ENCODE results near the gene MYO3B.

The MYO3B gene

DNA sequence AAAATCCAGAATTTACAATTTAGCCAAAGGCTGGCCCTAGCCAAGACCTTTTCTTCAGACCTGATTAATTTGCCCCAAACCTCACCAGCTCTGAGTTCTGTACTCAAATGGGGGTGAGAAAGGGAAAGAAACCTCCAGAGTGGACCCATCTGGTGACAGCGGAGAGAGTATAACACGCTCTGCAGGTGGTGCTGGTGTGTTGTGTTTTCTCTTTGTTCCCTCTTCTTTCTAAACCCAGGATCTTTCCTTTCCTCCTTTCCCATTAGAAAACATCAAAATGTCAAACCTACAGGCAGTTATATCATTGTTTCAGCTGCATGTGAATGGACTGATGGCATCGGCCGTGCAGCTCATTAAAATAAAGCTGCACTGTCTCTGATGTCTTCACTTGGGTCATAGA lies 283.9 kb downstream of the MYO3B start:
- Histone ChIP-seq H3K4me3 (ENCODE audit: low read length) (no peak overlapping the region), H3K27me3 (ENCODE audit: control insufficient read depth, low read length) (no peaks in the 10 kb centered on the region), H3F3A (ENCODE audit: control insufficient read depth, insufficient read depth) (no peaks in the 10 kb centered on the region), H3K9me3 (ENCODE audit: control insufficient read depth, insufficient read depth, low read length) (no peaks in the 10 kb centered on the region), H4K20me1 (ENCODE audit: control insufficient read depth, insufficient read depth, low read depth, low read length) (no peaks in the 10 kb centered on the region), H3K79me2 (ENCODE audit: control insufficient read depth, low read length) (no peaks in the 10 kb centered on the region), H3K4me1 (ENCODE audit: control insufficient read depth, low read length) (no peaks in the 10 kb centered on the region), H3K4me2 (ENCODE audit: low read length) (no peak overlapping the region), H3K27ac (ENCODE audit: low read depth, low read length) (no peak overlapping the region), H3K9me2 (replicated peaks; ENCODE audit: control insufficient read depth, low read length) (no peaks in the 10 kb centered on the region), H3K36me3 (ENCODE audit: control insufficient read depth, low read length) (no peaks in the 10 kb centered on the region)
- no peak for TF ChIP-seq EZH2phosphoT487 (IDR thresholded peaks at IDR 0.05; ENCODE audit: borderline replicate concordance, low read length)
- TF ChIP-seq, protein P1, sequence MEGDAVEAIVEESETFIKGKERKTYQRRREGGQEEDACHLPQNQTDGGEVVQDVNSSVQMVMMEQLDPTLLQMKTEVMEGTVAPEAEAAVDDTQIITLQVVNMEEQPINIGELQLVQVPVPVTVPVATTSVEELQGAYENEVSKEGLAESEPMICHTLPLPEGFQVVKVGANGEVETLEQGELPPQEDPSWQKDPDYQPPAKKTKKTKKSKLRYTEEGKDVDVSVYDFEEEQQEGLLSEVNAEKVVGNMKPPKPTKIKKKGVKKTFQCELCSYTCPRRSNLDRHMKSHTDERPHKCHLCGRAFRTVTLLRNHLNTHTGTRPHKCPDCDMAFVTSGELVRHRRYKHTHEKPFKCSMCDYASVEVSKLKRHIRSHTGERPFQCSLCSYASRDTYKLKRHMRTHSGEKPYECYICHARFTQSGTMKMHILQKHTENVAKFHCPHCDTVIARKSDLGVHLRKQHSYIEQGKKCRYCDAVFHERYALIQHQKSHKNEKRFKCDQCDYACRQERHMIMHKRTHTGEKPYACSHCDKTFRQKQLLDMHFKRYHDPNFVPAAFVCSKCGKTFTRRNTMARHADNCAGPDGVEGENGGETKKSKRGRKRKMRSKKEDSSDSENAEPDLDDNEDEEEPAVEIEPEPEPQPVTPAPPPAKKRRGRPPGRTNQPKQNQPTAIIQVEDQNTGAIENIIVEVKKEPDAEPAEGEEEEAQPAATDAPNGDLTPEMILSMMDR (IDR thresholded peaks at IDR 0.05; ENCODE audit: low read depth, low read length, poor library complexity, severe bottlenecking): no peak

DNA sequence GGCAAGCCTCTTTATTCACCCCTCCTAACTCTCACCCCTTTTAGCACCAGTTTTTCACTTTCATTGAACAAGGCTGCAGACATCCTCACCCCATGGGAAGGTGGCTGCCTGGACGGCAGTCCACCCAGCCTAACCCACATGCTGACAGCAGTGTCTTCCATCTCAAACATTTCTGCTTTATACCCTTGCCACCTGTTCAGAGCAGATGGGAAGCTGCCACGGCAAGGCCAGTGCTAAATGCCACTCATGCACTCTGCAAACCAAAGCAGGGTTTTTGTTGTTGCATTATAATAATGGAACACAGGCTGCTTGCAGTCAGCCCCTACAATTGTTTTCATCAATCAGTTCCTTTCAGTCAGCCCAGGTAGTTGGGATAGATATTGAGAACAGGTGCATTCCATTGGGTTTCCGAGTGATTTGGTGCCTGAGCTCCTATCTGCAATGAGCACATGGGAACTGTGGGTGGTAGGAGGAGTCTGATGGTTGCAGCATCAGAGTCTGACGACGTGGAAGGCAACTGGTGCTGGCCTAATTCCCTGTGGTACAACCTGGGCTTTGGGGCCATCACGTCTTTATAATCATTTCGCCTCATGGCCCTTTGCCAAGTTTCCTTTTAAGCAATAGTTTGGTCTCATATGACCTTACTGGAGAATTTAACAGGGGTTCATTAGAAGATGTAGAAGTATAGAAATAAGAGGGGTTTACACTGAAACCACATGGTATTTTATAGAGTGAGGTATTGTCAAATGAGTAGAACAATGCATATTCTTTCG lies 284.7 kb downstream of the MYO3B start:
- Histone ChIP-seq H3K4me2 (ENCODE audit: low read length) (no peak overlapping the region), H3K79me2 (ENCODE audit: control insufficient read depth, low read length) (no peaks in the 10 kb centered on the region), H3K27ac (ENCODE audit: low read depth, low read length) (no peak overlapping the region), H4K20me1 (ENCODE audit: control insufficient read depth, insufficient read depth, low read depth, low read length) (no peaks in the 10 kb centered on the region), H3K4me3 (ENCODE audit: low read length) (no peak overlapping the region), H3K27me3 (ENCODE audit: control insufficient read depth, low read length) (no peaks in the 10 kb centered on the region), H3K4me1 (ENCODE audit: control insufficient read depth, low read length) (no peaks in the 10 kb centered on the region), H3K36me3 (ENCODE audit: control insufficient read depth, low read length) (no peaks in the 10 kb centered on the region), H3F3A (ENCODE audit: control insufficient read depth, insufficient read depth) (no peaks in the 10 kb centered on the region), H3K9me2 (replicated peaks; ENCODE audit: control insufficient read depth, low read length) (no peaks in the 10 kb centered on the region), H3K9me3 (ENCODE audit: control insufficient read depth, insufficient read depth, low read length) (no peaks in the 10 kb centered on the region)
- TF ChIP-seq, protein P1 (IDR thresholded peaks at IDR 0.05; ENCODE audit: low read depth, low read length, poor library complexity, severe bottlenecking): no peak
- TF ChIP-seq EZH2phosphoT487 (IDR thresholded peaks at IDR 0.05; ENCODE audit: borderline replicate concordance, low read length): no peak

DNA sequence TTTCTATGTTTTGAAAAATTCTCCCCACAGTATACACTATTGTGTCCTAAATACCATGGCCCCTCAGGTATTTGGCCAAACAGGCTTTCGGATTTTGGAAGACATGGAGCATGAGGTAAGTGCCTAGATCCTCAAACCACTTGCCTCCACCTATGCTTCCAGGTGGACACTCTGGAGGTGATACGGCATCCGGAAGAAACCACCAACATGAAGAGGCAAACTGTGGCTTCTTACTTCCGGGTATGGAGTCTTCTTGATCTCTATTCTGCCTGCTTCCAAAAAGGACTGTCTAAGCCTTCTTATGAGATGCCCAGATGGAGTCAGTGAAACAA lies 285.2 kb downstream of the MYO3B start:
- Histone ChIP-seq H3K27ac (ENCODE audit: low read depth, low read length) (no peak overlapping the region), H4K20me1 (ENCODE audit: control insufficient read depth, insufficient read depth, low read depth, low read length) (no peaks in the 10 kb centered on the region), H3K36me3 (ENCODE audit: control insufficient read depth, low read length) (no peaks in the 10 kb centered on the region), H3K27me3 (ENCODE audit: control insufficient read depth, low read length) (no peaks in the 10 kb centered on the region), H3K79me2 (ENCODE audit: control insufficient read depth, low read length) (no peaks in the 10 kb centered on the region), H3K4me3 (ENCODE audit: low read length) (no peak overlapping the region), H3K4me2 (ENCODE audit: low read length) (no peak overlapping the region), H3K9me2 (replicated peaks; ENCODE audit: control insufficient read depth, low read length) (no peaks in the 10 kb centered on the region), H3K9me3 (ENCODE audit: control insufficient read depth, insufficient read depth, low read length) (no peaks in the 10 kb centered on the region), H3F3A (ENCODE audit: control insufficient read depth, insufficient read depth) (no peaks in the 10 kb centered on the region), H3K4me1 (ENCODE audit: control insufficient read depth, low read length) (no peaks in the 10 kb centered on the region)
- TF ChIP-seq EZH2phosphoT487 (IDR thresholded peaks at IDR 0.05; ENCODE audit: borderline replicate concordance, low read length): no peak
- TF ChIP-seq, protein P1 (IDR thresholded peaks at IDR 0.05; ENCODE audit: low read depth, low read length, poor library complexity, severe bottlenecking): no peak

Measured in DOHH2 (cell line).